Glutamatergic neuron (in vitro differentiated cells): Measurements from ENCODE around the gene NFKBIE. TPM values are rescaled to one million over a fixed set of nuclear protein-coding genes. Genes with fewer than 3 reads are reported as not detected.

Source experiments
- DNase-seq: peaks from one replicate; pipeline ENCODE4 v3.0.0; 2022
- H3K27ac Mint-ChIP-seq: one replicate; pipeline ENCODE4 v1.8.0; 2020; ENCODE audit warnings: mild to moderate bottlenecking, mixed read lengths, inconsistent platforms; ENCODE audit not compliant: unreplicated experiment
- H3K27me3 Mint-ChIP-seq: one replicate; pipeline ENCODE4 v1.8.0; 2020; ENCODE audit warnings: mild to moderate bottlenecking, moderate library complexity, mixed read lengths, inconsistent platforms; ENCODE audit not compliant: unreplicated experiment
- H3K36me3 Mint-ChIP-seq: one replicate; pipeline ENCODE4 v1.8.0; 2020; ENCODE audit warnings: mild to moderate bottlenecking, mixed read lengths, inconsistent platforms; ENCODE audit not compliant: unreplicated experiment
- H3K4me1 Mint-ChIP-seq: one replicate; pipeline ENCODE4 v1.8.0; 2020; ENCODE audit warnings: mild to moderate bottlenecking, low read depth, mixed read lengths, inconsistent platforms; ENCODE audit not compliant: unreplicated experiment
- H3K4me3 Mint-ChIP-seq: one replicate; pipeline ENCODE4 v1.8.0; 2020; ENCODE audit warnings: mild to moderate bottlenecking, mixed read lengths, inconsistent platforms; ENCODE audit not compliant: unreplicated experiment
- H3K9me3 Mint-ChIP-seq: one replicate; pipeline ENCODE4 v1.8.0; 2020; ENCODE audit warnings: mild to moderate bottlenecking, moderate library complexity, mixed read lengths, inconsistent platforms; ENCODE audit not compliant: unreplicated experiment
- CTCF ChIP-seq: fragments of 200-600 bp; sonication (generic); IDR thresholded peaks from one replicate; pipeline ENCODE4 v1.5.0; 2021; ENCODE audit not compliant: partially characterized antibody, unreplicated experiment
- total RNA-seq: library from RNA; stranded (reverse); fragmentation: NEBNext Ultra II Directional; extraction: Animal tissue kit (Norgen Biotek cat#: 25700); gene quantifications from one replicate; pipeline ENCODE4 v1.2.1, GENCODE V29; 2021; ENCODE audit not compliant: unreplicated experiment

Gene NFKBIE
- total RNA-seq, 1 donor from 2014 or later, result 15.3 TPM

DNA sequence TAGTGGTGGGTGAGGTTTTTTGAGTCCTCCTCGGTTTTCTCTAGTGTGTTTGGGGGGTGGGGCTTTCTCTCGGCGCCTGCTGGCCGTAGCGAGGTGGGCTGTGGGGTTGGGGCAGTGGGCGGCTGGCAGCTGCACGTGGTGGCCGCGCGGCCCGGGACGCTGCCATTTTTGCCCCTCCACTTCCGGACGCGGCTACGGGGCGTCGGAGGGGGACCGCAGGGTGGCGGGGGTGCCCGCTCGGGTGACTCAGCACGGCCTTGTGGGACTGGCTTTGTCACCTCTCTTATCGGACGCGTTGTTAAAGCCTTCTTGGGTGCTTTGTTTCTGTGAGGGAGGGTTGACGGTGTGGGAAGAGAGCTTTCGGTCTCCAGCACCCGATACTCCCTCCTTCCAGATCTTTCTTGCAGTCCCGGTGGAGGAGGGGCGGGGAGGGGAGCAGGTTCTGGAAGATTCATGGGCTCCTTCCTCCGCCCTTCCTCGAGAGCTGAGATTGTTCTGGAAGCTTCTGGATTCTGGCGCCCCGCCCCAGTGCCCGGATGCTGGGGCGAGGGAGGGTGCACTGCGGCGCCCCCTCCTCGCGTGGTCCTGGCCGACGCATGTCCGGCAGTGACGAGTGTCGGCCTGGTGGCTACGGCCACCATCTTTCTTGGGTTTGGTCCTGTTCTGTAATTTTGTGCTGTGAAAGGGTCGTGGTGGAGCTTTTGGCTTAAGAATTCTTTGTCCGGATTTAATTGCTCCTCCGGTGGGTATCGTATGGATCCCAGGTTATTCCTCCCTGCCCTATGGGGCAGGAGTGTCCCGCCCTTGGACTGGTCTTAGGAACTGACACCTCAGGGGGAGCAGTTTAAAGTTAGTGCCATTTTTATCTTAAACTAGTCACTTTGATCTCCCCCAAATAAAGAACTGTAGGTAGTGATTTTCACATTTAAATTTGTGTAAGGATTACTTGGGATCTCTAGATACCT, 17.7 kb downstream of the NFKBIE start:
- TF ChIP-seq CTCF, result no peak
- peak overlapping the region; percentile 99 for H3K27ac Mint-ChIP-seq
- peaks cover 25% of the 10 kb centered on the region for H3K27me3 Mint-ChIP-seq
- H3K4me1 Mint-ChIP-seq, result peaks cover 28% of the 10 kb centered on the region
- H3K4me3 Mint-ChIP-seq, result peak overlapping the region; percentile 98
- peak; percentile 82 for DNase-seq
- peaks cover 16% of the 10 kb centered on the region for H3K36me3 Mint-ChIP-seq
- peaks cover 26% of the 10 kb centered on the region for H3K9me3 Mint-ChIP-seq

DNA sequence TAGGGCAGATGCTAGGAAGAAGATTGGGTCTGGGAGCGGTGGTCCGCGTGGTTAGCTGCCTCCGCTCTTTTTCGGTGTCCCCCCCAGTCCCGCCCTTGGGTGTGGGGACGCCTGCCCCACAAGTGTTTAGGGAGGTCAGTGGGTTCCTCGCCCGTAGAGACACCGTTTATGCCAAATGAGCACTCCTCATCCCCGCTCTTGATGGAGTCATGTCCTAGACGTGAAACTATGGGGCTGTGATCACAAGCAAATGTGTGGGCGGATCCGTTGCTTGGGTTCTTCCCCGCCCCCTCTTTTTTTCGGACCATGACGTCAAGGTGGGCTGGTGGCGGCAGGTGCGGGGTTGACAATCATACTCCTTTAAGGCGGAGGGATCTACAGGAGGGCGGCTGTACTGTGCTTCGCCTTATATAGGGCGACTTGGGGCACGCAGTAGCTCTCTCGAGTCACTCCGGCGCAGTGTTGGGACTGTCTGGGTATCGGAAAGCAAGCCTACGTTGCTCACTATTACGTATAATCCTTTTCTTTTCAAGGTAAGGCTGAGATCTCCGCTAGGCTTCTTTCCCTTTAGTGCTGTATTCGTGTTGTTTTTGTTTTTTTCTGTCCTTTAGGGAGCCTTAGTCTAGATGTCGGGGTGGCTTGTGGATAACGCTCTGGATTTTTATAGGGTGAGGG, 18.6 kb downstream of the NFKBIE start, which contains the start of gene HSP90AB1:
Gene HSP90AB1, plus strand, starts transcription at position 439 of the 675 bp plus-strand sequence. CDS start 1,529 bp downstream, outside the sequence.
- Mint-ChIP-seq H3K27ac (peak within 1 kb of the TSS; percentile 99), H3K4me3 (peak within 1 kb of the TSS; percentile 98), H3K4me1 (peaks cover 27% of the 10 kb centered on the region)

DNA sequence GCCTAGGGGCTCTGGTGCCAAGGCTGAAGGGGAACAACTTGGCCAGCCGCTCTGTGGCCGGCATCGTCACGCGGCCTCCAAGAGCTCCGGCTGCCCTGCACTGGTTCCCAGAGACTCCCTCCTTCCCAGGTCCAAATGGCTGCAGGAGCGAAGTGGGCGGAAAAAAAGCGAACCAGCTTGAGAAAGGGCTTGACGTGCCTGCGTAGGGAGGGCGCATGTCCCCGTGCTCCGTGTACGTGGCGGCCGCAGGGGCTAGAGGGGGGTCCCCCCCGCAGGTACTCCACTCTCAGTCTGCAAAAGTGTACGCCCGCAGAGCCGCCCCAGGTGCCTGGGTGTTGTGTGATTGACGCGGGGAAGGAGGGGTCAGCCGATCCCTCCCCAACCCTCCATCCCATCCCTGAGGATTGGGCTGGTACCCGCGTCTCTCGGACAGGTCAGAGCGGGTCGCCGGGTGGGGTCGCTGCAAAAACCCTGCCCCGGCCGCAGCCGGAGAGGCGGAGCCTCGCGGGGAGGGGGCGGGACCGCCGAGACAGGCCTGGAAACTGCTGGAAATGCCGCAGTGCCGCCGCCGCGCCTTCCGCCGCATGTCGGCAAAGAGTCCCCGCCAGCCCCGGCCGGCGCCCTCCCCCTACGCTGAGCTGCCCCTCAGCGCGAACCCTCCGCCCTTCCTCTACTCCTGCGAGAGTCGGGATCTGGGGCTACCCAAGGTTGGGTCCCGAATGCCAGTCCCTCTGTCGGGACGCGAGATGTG, 19.3 kb downstream of the NFKBIE start:
- H3K4me3 Mint-ChIP-seq, result peak overlapping the region; percentile 98
- peaks cover 26% of the 10 kb centered on the region for H3K9me3 Mint-ChIP-seq
- peaks cover 25% of the 10 kb centered on the region for H3K27me3 Mint-ChIP-seq
- peak; percentile 98 for DNase-seq
- peaks cover 25% of the 10 kb centered on the region for H3K4me1 Mint-ChIP-seq
- peak overlapping the region; percentile 99 for H3K27ac Mint-ChIP-seq
- TF ChIP-seq CTCF, result no peak
- peaks cover 11% of the 10 kb centered on the region for H3K36me3 Mint-ChIP-seq

More for the DNA sequence above, 18.6 kb downstream of the NFKBIE start, which contains the start of gene HSP90AB1:
- Mint-ChIP-seq H3K36me3 (peaks cover 14% of the 10 kb centered on the region), H3K9me3 (peaks cover 26% of the 10 kb centered on the region), H3K27me3 (peaks cover 25% of the 10 kb centered on the region)
- no peak for TF ChIP-seq CTCF
- peak; percentile 91 for DNase-seq

GRCh38 chr6:44245391-44245911, 19.9 kb downstream of the NFKBIE start:
- no peak for DNase-seq
- TF ChIP-seq CTCF, result no peak
- H3K36me3 Mint-ChIP-seq, result peaks cover 10% of the 10 kb centered on the region
- H3K9me3 Mint-ChIP-seq, result peaks cover 26% of the 10 kb centered on the region
- peak overlapping the region; percentile 95 for H3K4me3 Mint-ChIP-seq
- H3K27ac Mint-ChIP-seq, result peak overlapping the region; percentile 99
- peaks cover 25% of the 10 kb centered on the region for H3K4me1 Mint-ChIP-seq
- H3K27me3 Mint-ChIP-seq, result peaks cover 25% of the 10 kb centered on the region
